DND-41 (cell line): ENCODE results near the gene C11orf24.

Experiments
- ATAC-seq: fragments of 200-7000 bp; cut with Tn5 transposase; 3 replicates; pipeline ENCODE4 v1.9.1; 2021; ENCODE audit warnings: low read depth; ENCODE audit not compliant: insufficient read depth
- DNase-seq: peaks from one replicate; pipeline ENCODE4 v3.0.0-alpha.2; 2020
- H2AFZ ChIP-seq: 2 replicates; pipeline ENCODE4 v1.6.0; 2012; ENCODE audit warnings: low read depth, low read length
- H3K27ac ChIP-seq: 2 replicates; pipeline ENCODE4 v1.5.1; 2012; ENCODE audit warnings: low read length, inconsistent platforms
- H3K27me3 ChIP-seq: fragments of 200-600 bp; sonication (generic); 2 replicates; pipeline ENCODE4 v1.6.0; 2012; ENCODE audit warnings: low read length, mild to moderate bottlenecking, inconsistent platforms; ENCODE audit not compliant: insufficient read depth, poor library complexity
- H3K36me3 ChIP-seq: 2 replicates; pipeline ENCODE4 v1.5.1; 2012; ENCODE audit warnings: low read length, inconsistent platforms; ENCODE audit not compliant: insufficient read depth
- H3K4me1 ChIP-seq: 2 replicates; pipeline ENCODE4 v1.5.1; 2012; ENCODE audit warnings: mild to moderate bottlenecking, low read length; ENCODE audit not compliant: insufficient read depth
- H3K4me2 ChIP-seq: 2 replicates; pipeline ENCODE4 v1.6.0; 2012; ENCODE audit warnings: mild to moderate bottlenecking, moderate library complexity, low read length, inconsistent platforms; ENCODE audit not compliant: insufficient read depth
- H3K4me3 ChIP-seq, 2 experiments: fragments of 200-600 bp in 1 of 2; shearing (Covaris generic) in 1 of 2; 2 replicates each; pipeline ENCODE4 v1.5.1; 2012 to 2016; ENCODE audit warnings: inconsistent platforms in 2 of 2, low read length in 2 of 2, mild to moderate bottlenecking in 2 of 2, low read depth in 1 of 2, moderate library complexity in 1 of 2
- H3K79me2 ChIP-seq: 2 replicates; pipeline ENCODE4 v1.6.0; 2012; ENCODE audit warnings: low read length, inconsistent platforms; ENCODE audit not compliant: insufficient read depth
- H3K9ac ChIP-seq: 2 replicates; pipeline ENCODE4 v1.6.0; 2012; ENCODE audit warnings: low read depth, mild to moderate bottlenecking, inconsistent platforms, low read length, moderate library complexity
- H3K9me3 ChIP-seq: 2 replicates; pipeline ENCODE4 v1.5.1; 2012; ENCODE audit warnings: low read length, moderate library complexity, mild to moderate bottlenecking, inconsistent platforms; ENCODE audit not compliant: insufficient read depth, severe bottlenecking
- H4K20me1 ChIP-seq: 2 replicates; pipeline ENCODE4 v1.6.0; 2012; ENCODE audit warnings: low read length; ENCODE audit not compliant: insufficient read depth
- CTCF ChIP-seq: IDR thresholded peaks from 2 replicates; pipeline ENCODE4 v1.5.1; 2012; ENCODE audit warnings: borderline replicate concordance, low read length, moderate library complexity, mild to moderate bottlenecking; ENCODE audit not compliant: poor library complexity, severe bottlenecking; ENCODE audit errors: extremely low read depth
- EZH2 ChIP-seq: IDR thresholded peaks from 3 replicates; pipeline ENCODE4 v1.6.1; 2012; ENCODE audit warnings: borderline replicate concordance, low read depth, mild to moderate bottlenecking, moderate library complexity, low read length, inconsistent platforms; ENCODE audit not compliant: severe bottlenecking

Gene C11orf24

GRCh38 chr11:68308068-68308467 lies 36.3 kb upstream of the C11orf24 start:
- H2AFZ ChIP-seq = no peak overlapping the region
- no peak overlapping the region for H3K27ac ChIP-seq
- no peaks in the 10 kb centered on the region for H3K36me3 ChIP-seq
- peaks cover 3% of the 10 kb centered on the region; the same call in 1 of the 2 replicates for H3K4me1 ChIP-seq
- no peaks in the 10 kb centered on the region for H3K79me2 ChIP-seq
- no peaks in the 10 kb centered on the region for H3K27me3 ChIP-seq
- H3K9ac ChIP-seq = no peak overlapping the region
- TF ChIP-seq EZH2 (no peak), CTCF (no peak)
- H4K20me1 ChIP-seq = 0 out of 2 replicates have a peak, but pooled peaks cover 5% of the 10 kb centered on the region
- peaks cover 4% of the 10 kb centered on the region for H3K9me3 ChIP-seq
- H3K4me2 ChIP-seq = no peak overlapping the region
- ATAC-seq (no peak), DNase-seq (no peak)
- no peak overlapping the region for H3K4me3 ChIP-seq

GRCh38 chr11:68306636-68307035 lies 34.9 kb upstream of the C11orf24 start:
- H3K79me2 ChIP-seq = no peaks in the 10 kb centered on the region
- H3K9me3 ChIP-seq = peaks cover 4% of the 10 kb centered on the region
- no peak overlapping the region for H3K4me2 ChIP-seq
- H3K4me1 ChIP-seq = no peaks in the 10 kb centered on the region
- no peak overlapping the region for H2AFZ ChIP-seq
- no peak overlapping the region for H3K9ac ChIP-seq
- H3K27ac ChIP-seq = no peak overlapping the region
- no peaks in the 10 kb centered on the region for H3K27me3 ChIP-seq
- H3K4me3 ChIP-seq = no peak overlapping the region
- TF ChIP-seq CTCF = no peak
- no peak for TF ChIP-seq EZH2
- H4K20me1 ChIP-seq = 0 out of 2 replicates have a peak, but pooled peaks cover 5% of the 10 kb centered on the region
- no peaks in the 10 kb centered on the region for H3K36me3 ChIP-seq
- ATAC-seq (no peak), DNase-seq (no peak)

GRCh38 chr11:68303982-68304780 lies 32.4 kb upstream of the C11orf24 start:
- no peak overlapping the region for H2AFZ ChIP-seq

More at GRCh38 chr11:68303982-68304780, 32.4 kb upstream of the C11orf24 start:
- no peak for TF ChIP-seq CTCF
- no peak for TF ChIP-seq EZH2
- H3K27ac ChIP-seq = no peak overlapping the region
- H3K36me3 ChIP-seq = no peaks in the 10 kb centered on the region
- H3K4me3 ChIP-seq = no peak overlapping the region
- H3K9me3 ChIP-seq = peaks cover 4% of the 10 kb centered on the region
- no peak overlapping the region for H3K9ac ChIP-seq
- no peaks in the 10 kb centered on the region for H3K27me3 ChIP-seq
- DNase-seq (no peak), ATAC-seq (no peak)
- H3K4me2 ChIP-seq = no peak overlapping the region
- H4K20me1 ChIP-seq = no peaks in the 10 kb centered on the region
- no peaks in the 10 kb centered on the region for H3K79me2 ChIP-seq
- H3K4me1 ChIP-seq = no peaks in the 10 kb centered on the region
